ENCODE results near the gene TBCD. TPM values are rescaled to one million over a fixed set of nuclear protein-coding genes. Genes with fewer than 3 reads are reported as not detected.

Gene TBCD
- total and polyA plus RNA-seq, 12 donors = 41.3 to 107 (median 52.4) TPM

- TF ChIP-seq CTCF (IDR thresholded peaks at IDR 0.05) = no peak
- H3K36me3 ChIP-seq = peaks cover 0 to 41% (median 0%) of the 10 kb centered on the region in 9 donors
- H3K27ac ChIP-seq = peak overlapping the region in 7 of 10 donors; percentile 1 to 80 (median 57)
- ATAC-seq = peak; percentile 1 to 39 (median 16)
- H3K4me1 ChIP-seq = peaks cover 18 to 81% (median 60%) of the 10 kb centered on the region in 9 donors
- H3K4me3 ChIP-seq = peak overlapping the region in 1 of 10 donors; percentile 7
- H3K9me3 ChIP-seq = no peaks in the 10 kb centered on the region
- H3K27me3 ChIP-seq = no peaks in the 10 kb centered on the region
- WGBS, 2 donors = 73 to 76% methylated on average over 18 of the region's 18 CpGs
- intact Hi-C loops (cut with DNase I) = no loop called here
- peak; percentile 29 for DNase-seq
These were observed 138.5 kb downstream of the TBCD start for GRCh38 chr17:82890339-82890730.

GRCh38 chr17:82890926-82891678 lies 139.2 kb downstream of the TBCD start:
- peak overlapping the region in 1 of 10 donors; percentile 7 for H3K4me3 ChIP-seq
- peak in 1 of 8 donors; percentile 34 for ATAC-seq
- H3K27ac ChIP-seq = peak overlapping the region in 8 of 10 donors; percentile 1 to 80 (median 53)
- 88 to 94% methylated on average over 29 of the region's 29 CpGs for WGBS, 2 donors
- intact Hi-C loops (cut with DNase I) = no loop called here
- H3K4me1 ChIP-seq = peaks cover 14 to 73% (median 52%) of the 10 kb centered on the region in 9 donors
- H3K36me3 ChIP-seq = peaks cover 0 to 49% (median 0%) of the 10 kb centered on the region in 9 donors
- peak in 1 of 2 donors; percentile 8 for DNase-seq
- H3K9me3 ChIP-seq = no peaks in the 10 kb centered on the region
- H3K27me3 ChIP-seq = no peaks in the 10 kb centered on the region
- TF ChIP-seq CTCF (IDR thresholded peaks at IDR 0.05) = no peak

GRCh38 chr17:82891911-82892310 lies 140.0 kb downstream of the TBCD start:
- WGBS, 2 donors = 95 to 97% methylated on average over 10 of the region's 10 CpGs
- peaks cover 0 to 55% (median 0%) of the 10 kb centered on the region in 9 donors for H3K36me3 ChIP-seq
- H3K27ac ChIP-seq = no peak overlapping the region
- DNase-seq (no peak), ATAC-seq (no peak)
- H3K4me1 ChIP-seq = peaks cover 14 to 70% (median 50%) of the 10 kb centered on the region in 9 donors
- intact Hi-C loops (cut with DNase I) = no loop called here
- TF ChIP-seq CTCF (IDR thresholded peaks at IDR 0.05) = no peak
- H3K27me3 ChIP-seq = no peaks in the 10 kb centered on the region
- no peaks in the 10 kb centered on the region for H3K9me3 ChIP-seq
- no peak overlapping the region for H3K4me3 ChIP-seq

DNA sequence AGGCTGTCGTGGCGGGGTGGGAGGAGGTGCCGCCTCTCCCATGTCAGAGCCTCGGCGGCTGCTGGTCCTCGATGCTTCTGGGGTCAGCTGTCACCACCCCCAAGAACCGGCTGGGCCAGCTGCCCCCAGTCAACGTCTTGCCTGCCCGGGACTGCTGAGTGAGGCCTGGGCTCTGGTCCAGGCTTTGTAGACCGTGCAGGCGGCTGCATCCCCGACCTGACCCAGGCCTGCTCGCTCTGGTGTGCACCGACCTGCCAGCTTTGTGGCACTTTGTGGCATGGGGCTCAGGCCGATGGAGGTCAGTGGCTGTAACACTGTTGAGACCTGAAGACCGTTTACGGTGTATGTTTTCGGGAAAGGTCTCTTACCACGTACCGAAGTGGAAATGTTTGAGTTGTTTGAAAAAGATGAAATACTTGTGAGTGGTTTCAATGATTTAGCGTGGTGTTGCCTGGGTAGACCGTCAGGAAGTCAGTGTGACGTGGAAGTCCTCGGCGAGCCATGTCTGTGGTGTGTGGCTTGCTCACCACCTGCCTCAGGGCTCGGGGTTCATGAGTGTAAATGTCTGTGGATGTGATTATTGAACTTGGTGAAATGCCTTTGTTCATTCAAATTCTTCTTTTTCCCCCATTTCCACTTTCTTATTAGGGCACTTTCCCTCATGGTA lies 141.2 kb downstream of the TBCD start:
- Histone ChIP-seq H3K4me3 (no peak overlapping the region), H3K36me3 (peaks cover 0 to 63% (median 0%) of the 10 kb centered on the region in 9 donors), H3K4me1 (peaks cover 14 to 67% (median 45%) of the 10 kb centered on the region in 9 donors), H3K9me3 (no peaks in the 10 kb centered on the region), H3K27ac (peak overlapping the region in 6 of 10 donors; percentile 2 to 78 (median 33)), H3K27me3 (no peaks in the 10 kb centered on the region)
- peak; percentile 30 to 57 for DNase-seq
- TF ChIP-seq CTCF (IDR thresholded peaks at IDR 0.05) = no peak
- intact Hi-C loops (cut with DNase I) = no loop called here
- peak; percentile 21 to 53 (median 38) for ATAC-seq
- WGBS, 2 donors = 52 to 56% methylated on average over 26 of the region's 26 CpGs
